ENCODE measurements around the gene TBX19.

DNA sequence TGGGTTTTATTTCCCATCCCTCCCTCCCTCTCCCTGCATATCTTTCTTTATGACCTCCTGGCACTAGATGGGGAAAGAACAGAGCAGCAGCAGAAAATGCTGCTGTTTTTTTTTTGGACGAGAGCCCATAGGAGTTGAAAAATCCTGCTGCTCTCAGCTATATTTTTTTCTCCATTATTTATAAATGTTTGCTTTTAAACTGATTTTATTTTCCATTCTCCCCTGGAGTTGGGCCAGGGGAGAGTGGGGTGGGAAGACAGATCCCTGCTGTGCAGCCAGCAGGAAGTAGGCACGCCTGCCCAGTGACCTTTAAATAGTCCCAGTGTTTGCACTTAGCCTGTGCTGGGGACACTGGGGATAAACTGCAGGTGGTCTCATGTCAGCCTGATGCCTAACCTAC, 37.5 kb upstream of the TBX19 start:
- TF ChIP-seq POLR2A (IDR thresholded peaks at IDR 0.05), result no peak
- TF ChIP-seq EP300 (IDR thresholded peaks at IDR 0.05), result no peak
